Stomach (tissue), 9 donors: ENCODE data around the gene SMARCA4. TPM values are rescaled to one million over a fixed set of nuclear protein-coding genes. Genes with fewer than 3 reads are reported as not detected.

Experiments used
- DNase-seq, 2 donors: peaks; one replicate each; pipeline versions ENCODE4 v3.0.0 to v3.0.0-alpha.2; 2013 to 2019
- H3K27ac ChIP-seq, 5 donors: fragments of 200-600 bp in 4 of 5; sonication (generic) in 4 of 5; one replicate each; pipeline ENCODE4 v1.5.1; 2013 to 2019; ENCODE audit warnings: mild to moderate bottlenecking in 1 of 5, moderate library complexity in 1 of 5
- H3K27me3 ChIP-seq, 3 donors: fragments of 200-600 bp; sonication (generic); one replicate each; pipeline ENCODE4 v1.5.1; 2017 to 2019; ENCODE audit warnings: mixed run types in 1 of 3
- H3K36me3 ChIP-seq, 4 donors: fragments of 200-600 bp; sonication (generic); 1 replicate in 3 of 4; 2 replicates in 1 of 4; pipeline ENCODE4 v1.5.1; 2016 to 2019
- H3K4me1 ChIP-seq, 4 donors: fragments of 200-600 bp; sonication (generic); one replicate each; pipeline ENCODE4 v1.5.1; 2016 to 2019
- H3K4me3 ChIP-seq, 4 donors: fragments of 200-600 bp; sonication (generic) in 3 of 4; one replicate each; pipeline ENCODE4 v1.5.1; 2016 to 2019; ENCODE audit warnings: mild to moderate bottlenecking in 1 of 4
- H3K9me3 ChIP-seq, 4 donors: fragments of 200-600 bp; sonication (generic); one replicate each; pipeline ENCODE4 v1.5.1; 2016 to 2019
- EP300 ChIP-seq: sonication (generic); formaldehyde crosslinking; IDR thresholded peaks from one replicate; pipeline ENCODE4 v1.6.1; 2017; ENCODE audit warnings: antibody characterized with exemption
- POLR2A ChIP-seq, 4 donors: fragments of 450-650 bp; IDR thresholded peaks; one replicate each; pipeline ENCODE4 v1.6.1; 2016; ENCODE audit warnings: antibody characterized with exemption in 4 of 4, control low read depth in 2 of 4, mild to moderate bottlenecking in 1 of 4, moderate library complexity in 1 of 4
- POLR2AphosphoS5 ChIP-seq, 3 donors: sonication (generic); formaldehyde crosslinking; IDR thresholded peaks; one replicate each; pipeline ENCODE4 v1.6.1; 2016; ENCODE audit warnings: antibody characterized with exemption in 3 of 3
- WGBS, 5 donors: extraction: QIAGEN DNeasy Blood & Tissue Kit in 3 of 5; methylation state at CpG; one replicate each; pipeline versions ENCODE4 v1.1.5 to v1.1.7; 2013 to 2018; 5-methylcytosine and 5-hydroxymethylcytosine counted together
- intact Hi-C: fragments of 100-400 bp; cut with DNase I; formaldehyde crosslinking; loops from one replicate; pipeline ENCODE4 v1.15.1; 2023; ENCODE audit warnings: low total_unique reads
- polyA plus RNA-seq, 3 donors: library from polyadenylated mRNA; stranded (reverse); fragments of 200-250 nt; gene quantifications; one replicate each; pipeline ENCODE4 v1.2.3, GENCODE V29; 2013
- total RNA-seq, 5 donors: library from RNA; depleted of rRNA; stranded (reverse); fragments of >200 nt; gene quantifications; one replicate each; pipeline versions ENCODE4 v1.1.0 to v1.2.3, GENCODE V29; 2014 to 2016
- TF ChIP-seq, protein P1 (sequence below), 7 experiments: fragments of 450-650 bp in 4 of 7; fragments of 200-600 bp in 3 of 7; sonication (generic) in 3 of 7; IDR thresholded peaks; one replicate each; pipeline ENCODE4 v1.5.1; 2016 to 2019; ENCODE audit warnings: antibody characterized with exemption in 7 of 7, control low read depth in 2 of 7, mild to moderate bottlenecking in 1 of 7
- donor health status: healthy with polysubstance abuse.
- donor health status: Bipolar disorder and iron deficiency.
- donor health status: healthy.

SMARCA4 gene
- total and polyA plus RNA-seq, 8 donors: 28.6 to 158 (median 60.9) TPM

DNA sequence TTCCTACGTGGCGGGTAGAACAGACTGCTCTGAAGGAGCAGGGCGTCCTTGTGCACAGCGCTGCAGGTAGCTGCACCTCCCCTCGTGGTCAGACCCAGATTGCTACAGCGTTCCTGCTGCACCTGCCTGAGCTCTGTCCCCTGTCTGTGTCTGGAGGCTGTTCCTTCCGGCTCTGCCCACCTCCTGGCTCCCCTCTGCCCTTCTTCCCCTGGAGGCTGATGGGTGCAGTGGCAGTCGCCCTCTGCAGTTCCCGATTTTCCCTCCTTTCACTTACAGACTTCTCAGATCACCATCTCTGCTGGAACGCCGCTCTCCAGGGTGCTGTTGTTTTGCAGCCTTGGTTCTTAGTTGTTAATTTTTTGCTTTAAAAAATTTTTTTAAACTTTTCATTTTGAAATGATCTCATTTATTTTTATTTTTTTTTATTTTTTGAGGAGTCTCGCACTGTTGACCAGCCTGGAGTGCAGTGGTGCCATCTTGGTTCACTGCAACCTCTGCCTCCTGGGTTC lies 53.6 kb downstream of the SMARCA4 start:
- Histone ChIP-seq H3K27ac (no peak overlapping the region), H3K27me3 (no peaks in the 10 kb centered on the region), H3K9me3 (no peaks in the 10 kb centered on the region), H3K4me3 (no peak overlapping the region), H3K36me3 (peaks cover 68 to 100% (median 100%) of the 10 kb centered on the region in 4 donors), H3K4me1 (no peaks in the 10 kb centered on the region)
- 83 to 89% (median 86%) methylated on average over 12 of the region's 12 CpGs for WGBS, 5 donors
- intact Hi-C loops: loop anchor here (10.0 kb wide), 1 partner anchor 210 kb away; no protein-coding TSS in a partner anchor
- TF ChIP-seq, protein P1, sequence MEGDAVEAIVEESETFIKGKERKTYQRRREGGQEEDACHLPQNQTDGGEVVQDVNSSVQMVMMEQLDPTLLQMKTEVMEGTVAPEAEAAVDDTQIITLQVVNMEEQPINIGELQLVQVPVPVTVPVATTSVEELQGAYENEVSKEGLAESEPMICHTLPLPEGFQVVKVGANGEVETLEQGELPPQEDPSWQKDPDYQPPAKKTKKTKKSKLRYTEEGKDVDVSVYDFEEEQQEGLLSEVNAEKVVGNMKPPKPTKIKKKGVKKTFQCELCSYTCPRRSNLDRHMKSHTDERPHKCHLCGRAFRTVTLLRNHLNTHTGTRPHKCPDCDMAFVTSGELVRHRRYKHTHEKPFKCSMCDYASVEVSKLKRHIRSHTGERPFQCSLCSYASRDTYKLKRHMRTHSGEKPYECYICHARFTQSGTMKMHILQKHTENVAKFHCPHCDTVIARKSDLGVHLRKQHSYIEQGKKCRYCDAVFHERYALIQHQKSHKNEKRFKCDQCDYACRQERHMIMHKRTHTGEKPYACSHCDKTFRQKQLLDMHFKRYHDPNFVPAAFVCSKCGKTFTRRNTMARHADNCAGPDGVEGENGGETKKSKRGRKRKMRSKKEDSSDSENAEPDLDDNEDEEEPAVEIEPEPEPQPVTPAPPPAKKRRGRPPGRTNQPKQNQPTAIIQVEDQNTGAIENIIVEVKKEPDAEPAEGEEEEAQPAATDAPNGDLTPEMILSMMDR (IDR thresholded peaks at IDR 0.05): no peak
- no peak for TF ChIP-seq EP300
- TF ChIP-seq POLR2A (IDR thresholded peaks at IDR 0.05): no peak
- TF ChIP-seq POLR2AphosphoS5 (IDR thresholded peaks at IDR 0.05): no peak
- DNase-seq: no peak

DNA sequence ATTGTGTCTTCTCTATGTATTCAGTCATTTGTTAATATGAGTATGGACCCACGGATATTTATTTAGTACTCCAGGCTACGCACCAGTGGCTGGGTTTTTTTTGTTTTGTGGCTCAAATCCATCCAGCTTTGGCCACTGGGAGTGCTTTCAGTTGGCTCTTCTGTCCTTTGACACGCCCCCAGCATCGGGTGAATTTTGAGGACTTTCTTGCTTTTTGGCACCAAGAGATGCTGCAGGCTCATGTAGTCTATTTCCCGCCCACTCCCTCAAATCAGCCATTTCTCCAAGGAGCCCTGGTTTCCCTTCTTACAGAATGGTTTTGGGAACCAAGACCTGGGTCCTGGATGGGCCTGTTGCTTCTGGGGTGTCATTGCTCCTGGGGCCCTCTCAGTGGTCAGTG lies 55.8 kb downstream of the SMARCA4 start:
- Histone ChIP-seq H3K36me3 (peaks cover 76 to 100% (median 100%) of the 10 kb centered on the region in 4 donors), H3K9me3 (no peaks in the 10 kb centered on the region), H3K4me3 (no peak overlapping the region), H3K27ac (no peak overlapping the region), H3K27me3 (no peaks in the 10 kb centered on the region), H3K4me1 (no peaks in the 10 kb centered on the region)
- 71 to 91% (median 85%) methylated on average over 5 of the region's 5 CpGs for WGBS, 5 donors
- TF ChIP-seq EP300: no peak
- no peak for DNase-seq
- intact Hi-C loops: loop anchor here (10.0 kb wide), 1 partner anchor 208 kb away; no protein-coding TSS in a partner anchor

GRCh38 chr19:11017275-11018035 lies 56.6 kb downstream of the SMARCA4 start:
- intact Hi-C loops: loop anchor here (10.0 kb wide), 1 partner anchor 207 kb away; no protein-coding TSS in a partner anchor

DNA sequence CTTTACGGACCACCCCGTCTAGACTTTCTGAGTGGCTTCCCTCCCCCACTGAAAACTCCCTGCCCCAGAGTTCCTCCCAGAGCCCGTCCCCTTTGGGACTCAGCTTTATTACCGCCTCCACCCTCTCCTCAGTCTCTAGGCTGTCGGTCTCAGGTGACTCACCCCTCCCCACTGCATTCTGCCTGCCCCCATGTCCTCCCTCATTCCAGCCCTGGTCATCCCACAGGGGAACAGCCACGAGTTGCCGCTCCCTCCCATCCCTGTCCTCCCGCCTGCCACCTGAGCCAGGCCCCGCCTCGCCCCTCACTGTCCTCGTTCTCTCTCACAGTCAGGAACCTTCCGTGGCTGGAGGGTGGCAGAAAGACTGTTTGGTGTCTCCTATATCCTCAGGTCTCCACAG lies 57.3 kb downstream of the SMARCA4 start:
- TF ChIP-seq, protein P1 (IDR thresholded peaks at IDR 0.05): no peak
- TF ChIP-seq POLR2A (IDR thresholded peaks at IDR 0.05) (no peak), POLR2AphosphoS5 (IDR thresholded peaks at IDR 0.05) (no peak), EP300 (no peak)
- H3K4me1 ChIP-seq: no peaks in the 10 kb centered on the region
- no peaks in the 10 kb centered on the region for H3K9me3 ChIP-seq
- no peak overlapping the region for H3K4me3 ChIP-seq
- peaks cover 83 to 100% (median 100%) of the 10 kb centered on the region in 4 donors for H3K36me3 ChIP-seq
- H3K27me3 ChIP-seq: no peaks in the 10 kb centered on the region
- no peak overlapping the region for H3K27ac ChIP-seq
- intact Hi-C loops: loop anchor here (10.0 kb wide), 1 partner anchor 207 kb away; no protein-coding TSS in a partner anchor
- 76 to 85% (median 84%) methylated on average over 12 of the region's 12 CpGs for WGBS, 5 donors
- peak in 1 of 2 donors; percentile 67 for DNase-seq

More at GRCh38 chr19:11017275-11018035, 56.6 kb downstream of the SMARCA4 start:
- no peaks in the 10 kb centered on the region for H3K9me3 ChIP-seq
- no peaks in the 10 kb centered on the region for H3K27me3 ChIP-seq
- H3K4me1 ChIP-seq: no peaks in the 10 kb centered on the region
- no peak overlapping the region for H3K27ac ChIP-seq
- TF ChIP-seq, protein P1 (IDR thresholded peaks at IDR 0.05): no peak
- TF ChIP-seq POLR2AphosphoS5 (IDR thresholded peaks at IDR 0.05) (no peak), POLR2A (IDR thresholded peaks at IDR 0.05) (no peak)
- DNase-seq: no peak
- 87 to 95% (median 95%) methylated on average over 21 to 23 of the region's 23 CpGs for WGBS, 5 donors
- H3K4me3 ChIP-seq: no peak overlapping the region
- peaks cover 83 to 100% (median 100%) of the 10 kb centered on the region in 4 donors for H3K36me3 ChIP-seq
